ENCODE measurements around the gene SLCO2A1.

DNA sequence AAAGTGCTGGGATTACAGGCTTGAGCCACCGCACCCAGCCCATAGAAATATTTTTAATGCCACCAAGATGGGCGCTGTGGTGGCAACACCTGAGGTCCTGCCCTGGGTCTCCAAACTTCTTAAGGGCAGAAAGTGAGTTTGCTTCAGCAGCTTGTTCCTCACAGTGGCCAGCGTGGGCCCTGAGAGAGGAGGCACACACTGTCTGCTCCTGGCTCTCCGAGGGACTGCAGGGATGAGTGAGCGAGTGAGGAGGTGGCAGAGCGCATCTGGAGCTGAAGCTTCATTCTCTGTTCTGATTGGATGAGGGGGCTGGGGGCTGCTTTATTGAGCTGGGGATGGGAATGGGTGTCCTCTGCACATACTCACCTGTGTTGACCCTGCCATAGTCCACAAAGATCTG is 76.4 kb downstream of the SLCO2A1 start:
- TF ChIP-seq, protein P1, sequence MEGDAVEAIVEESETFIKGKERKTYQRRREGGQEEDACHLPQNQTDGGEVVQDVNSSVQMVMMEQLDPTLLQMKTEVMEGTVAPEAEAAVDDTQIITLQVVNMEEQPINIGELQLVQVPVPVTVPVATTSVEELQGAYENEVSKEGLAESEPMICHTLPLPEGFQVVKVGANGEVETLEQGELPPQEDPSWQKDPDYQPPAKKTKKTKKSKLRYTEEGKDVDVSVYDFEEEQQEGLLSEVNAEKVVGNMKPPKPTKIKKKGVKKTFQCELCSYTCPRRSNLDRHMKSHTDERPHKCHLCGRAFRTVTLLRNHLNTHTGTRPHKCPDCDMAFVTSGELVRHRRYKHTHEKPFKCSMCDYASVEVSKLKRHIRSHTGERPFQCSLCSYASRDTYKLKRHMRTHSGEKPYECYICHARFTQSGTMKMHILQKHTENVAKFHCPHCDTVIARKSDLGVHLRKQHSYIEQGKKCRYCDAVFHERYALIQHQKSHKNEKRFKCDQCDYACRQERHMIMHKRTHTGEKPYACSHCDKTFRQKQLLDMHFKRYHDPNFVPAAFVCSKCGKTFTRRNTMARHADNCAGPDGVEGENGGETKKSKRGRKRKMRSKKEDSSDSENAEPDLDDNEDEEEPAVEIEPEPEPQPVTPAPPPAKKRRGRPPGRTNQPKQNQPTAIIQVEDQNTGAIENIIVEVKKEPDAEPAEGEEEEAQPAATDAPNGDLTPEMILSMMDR (optimal IDR thresholded peaks at IDR 0.05 in 1 of 3, IDR thresholded peaks at IDR 0.05 in 1 of 3, conservative IDR thresholded peaks at IDR 0.05 in 1 of 3; ENCODE audit: extremely low read depth in 1 of 3, insufficient read depth in 2 of 3, low read length in 3 of 3) = no peak
- no peak for TF ChIP-seq EZH2 (IDR thresholded peaks at IDR 0.05; ENCODE audit: low read length)

All from keratinocyte (primary cell).